AG04450 (cell line): ENCODE measurements around the gene FUZ. TPM values are rescaled to one million over a fixed set of nuclear protein-coding genes. Genes with fewer than 3 reads are reported as not detected.

ENCODE experiments used
- CTCF ChIA-PET: fragments of 300-600, 350-600 bp; formaldehyde crosslinking; extraction: SDS; loops from one replicate; lab custom pipeline; 2022; ENCODE audit warnings: antibody characterized with exemption, inconsistent platforms; lab: Charles Lee
- POLR2A ChIA-PET: fragments of 350-600 bp; formaldehyde crosslinking; extraction: SDS; loops from one replicate; lab custom pipeline; 2021; ENCODE audit warnings: antibody characterized with exemption, inconsistent platforms; lab: Yijun Ruan, JAX
- DNase-seq: peaks from one replicate; pipeline ENCODE4 v3.0.0-alpha.2; 2011; ENCODE audit warnings: low read depth, low spot score
- H3K27ac ChIP-seq: one replicate; pipeline ENCODE4 v1.5.1; 2012; ENCODE audit warnings: low read depth, low read length, control low read depth
- H3K27me3 ChIP-seq: one replicate; pipeline ENCODE4 v1.6.0; 2012; ENCODE audit warnings: low read length; ENCODE audit not compliant: control insufficient read depth, insufficient read depth
- H3K4me3 ChIP-seq: 2 replicates; pipeline ENCODE4 v1.5.1; 2011; ENCODE audit warnings: mild to moderate bottlenecking, low read depth, low read length, control low read depth
- H3K9me3 ChIP-seq: 2 replicates; pipeline ENCODE4 v1.5.1; 2012; ENCODE audit warnings: low read length; ENCODE audit not compliant: control insufficient read depth, insufficient read depth
- polyA plus RNA-seq: library from polyadenylated mRNA; depleted of rRNA; stranded (reverse); fragments of >200 nt; gene quantifications from 2 replicates; pipeline ENCODE4 v1.2.3, GENCODE V29; 2011
- TF ChIP-seq, protein P1 (sequence below): IDR thresholded peaks from 2 replicates; pipeline ENCODE4 v1.5.1; 2011; ENCODE audit warnings: low read depth, low read length, control low read depth, inconsistent platforms

FUZ gene
- polyA plus RNA-seq, 1 experiment = 9.0 TPM

DNA sequence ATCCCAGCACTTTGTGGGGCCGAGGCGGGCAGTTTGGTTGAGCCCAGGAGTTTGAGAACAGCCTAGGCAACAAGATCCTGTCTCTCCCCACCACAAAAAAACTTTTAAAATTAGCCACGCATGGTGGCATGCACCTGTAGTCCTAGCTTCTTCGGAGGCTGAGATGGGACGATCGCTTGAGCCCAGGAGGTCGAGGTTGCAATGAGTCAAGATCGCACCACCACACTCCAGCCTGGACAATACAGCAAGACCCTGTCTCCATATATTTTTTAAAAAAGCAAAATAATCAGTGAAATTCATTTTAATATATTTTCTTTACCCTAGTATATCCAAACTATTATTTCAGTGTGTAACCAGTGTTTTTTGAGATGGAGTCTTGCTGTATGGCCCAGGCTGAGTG lies 38.1 kb downstream of the FUZ start:
- CTCF ChIA-PET = no interaction called here
- Histone ChIP-seq H3K9me3 (no peaks in the 10 kb centered on the region), H3K4me3 (no peak overlapping the region), H3K27me3 (no peaks in the 10 kb centered on the region), H3K27ac (no peak overlapping the region)
- POLR2A ChIA-PET = no interaction called here
- TF ChIP-seq, protein P1, sequence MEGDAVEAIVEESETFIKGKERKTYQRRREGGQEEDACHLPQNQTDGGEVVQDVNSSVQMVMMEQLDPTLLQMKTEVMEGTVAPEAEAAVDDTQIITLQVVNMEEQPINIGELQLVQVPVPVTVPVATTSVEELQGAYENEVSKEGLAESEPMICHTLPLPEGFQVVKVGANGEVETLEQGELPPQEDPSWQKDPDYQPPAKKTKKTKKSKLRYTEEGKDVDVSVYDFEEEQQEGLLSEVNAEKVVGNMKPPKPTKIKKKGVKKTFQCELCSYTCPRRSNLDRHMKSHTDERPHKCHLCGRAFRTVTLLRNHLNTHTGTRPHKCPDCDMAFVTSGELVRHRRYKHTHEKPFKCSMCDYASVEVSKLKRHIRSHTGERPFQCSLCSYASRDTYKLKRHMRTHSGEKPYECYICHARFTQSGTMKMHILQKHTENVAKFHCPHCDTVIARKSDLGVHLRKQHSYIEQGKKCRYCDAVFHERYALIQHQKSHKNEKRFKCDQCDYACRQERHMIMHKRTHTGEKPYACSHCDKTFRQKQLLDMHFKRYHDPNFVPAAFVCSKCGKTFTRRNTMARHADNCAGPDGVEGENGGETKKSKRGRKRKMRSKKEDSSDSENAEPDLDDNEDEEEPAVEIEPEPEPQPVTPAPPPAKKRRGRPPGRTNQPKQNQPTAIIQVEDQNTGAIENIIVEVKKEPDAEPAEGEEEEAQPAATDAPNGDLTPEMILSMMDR = no peak
- no peak for DNase-seq

DNA sequence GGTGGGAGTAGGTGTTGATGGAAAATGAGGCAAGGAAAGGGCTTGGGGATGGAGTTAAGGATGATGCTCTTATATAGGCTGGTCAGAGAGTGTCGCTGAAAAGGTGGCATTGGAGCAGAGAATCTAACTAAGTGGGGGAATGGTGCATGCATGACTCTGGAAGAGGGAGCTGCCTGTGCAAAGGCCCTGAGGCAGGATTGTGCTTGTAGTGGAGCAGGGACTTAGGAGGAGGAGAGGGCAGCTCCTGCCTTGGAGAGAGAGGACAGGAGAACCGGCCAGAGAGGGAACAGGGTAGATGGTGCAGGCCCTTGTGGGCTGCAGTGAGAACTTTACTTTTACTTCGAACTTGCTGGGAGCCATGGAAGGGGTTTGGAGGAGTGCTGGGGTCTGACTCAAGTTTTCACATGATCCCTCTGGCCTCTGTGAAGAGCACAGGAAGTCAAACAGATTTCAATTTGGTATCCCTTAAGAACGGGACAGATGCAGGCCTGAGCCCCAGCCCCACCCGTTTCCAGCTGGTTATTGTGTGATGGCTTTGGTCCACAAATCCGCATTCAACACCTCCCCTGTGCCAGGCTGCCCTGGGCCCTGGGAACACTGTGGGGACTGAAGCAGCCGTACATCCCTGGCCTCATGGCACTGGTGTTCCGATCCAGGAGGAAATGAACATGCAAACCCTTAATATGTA lies 39.3 kb downstream of the FUZ start:
- TF ChIP-seq, protein P1 = no peak
- DNase-seq = no peak
- Histone ChIP-seq H3K9me3 (no peaks in the 10 kb centered on the region), H3K4me3 (no peak overlapping the region), H3K27ac (no peak overlapping the region), H3K27me3 (no peaks in the 10 kb centered on the region)
- ChIA-PET CTCF (no interaction called here), POLR2A (interaction anchor here (0.5 kb wide), 1 partner anchor 54 kb away, joined by 4 read pairs; no protein-coding TSS in a partner anchor)

DNA sequence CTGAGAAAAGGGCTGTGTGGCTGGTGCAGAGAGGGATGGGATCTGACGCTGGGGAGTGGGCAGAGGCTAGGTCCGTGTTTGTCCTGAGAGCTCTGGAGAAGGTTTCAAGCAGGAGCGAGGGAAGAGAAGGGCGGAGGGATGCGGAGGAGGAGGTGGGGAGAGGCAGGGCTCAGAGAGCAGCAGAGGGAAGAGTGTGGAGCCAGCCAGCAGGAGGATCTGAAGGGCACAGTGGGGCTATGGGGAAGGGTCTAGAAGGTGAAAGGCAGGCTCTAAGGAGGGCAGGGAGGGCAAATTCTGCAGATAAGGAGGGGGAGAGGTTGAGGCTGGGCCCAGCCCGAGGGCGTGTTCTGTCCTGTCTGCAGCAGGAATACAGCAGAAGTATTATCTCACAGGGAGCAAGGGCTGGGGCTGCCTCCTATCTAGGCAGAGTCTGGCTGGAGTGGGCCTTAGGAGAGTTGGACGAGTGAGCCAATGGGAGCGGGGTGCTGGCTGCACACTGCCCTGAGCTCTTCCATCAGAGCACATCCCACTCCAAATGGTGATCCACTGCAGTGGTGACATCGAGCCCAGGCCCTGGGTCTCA lies 40.2 kb downstream of the FUZ start:
- TF ChIP-seq, protein P1 = no peak
- CTCF ChIA-PET = no interaction called here
- Histone ChIP-seq H3K4me3 (no peak overlapping the region), H3K9me3 (no peaks in the 10 kb centered on the region), H3K27me3 (no peaks in the 10 kb centered on the region), H3K27ac (no peak overlapping the region)
- POLR2A ChIA-PET = no interaction called here
- no peak for DNase-seq

DNA sequence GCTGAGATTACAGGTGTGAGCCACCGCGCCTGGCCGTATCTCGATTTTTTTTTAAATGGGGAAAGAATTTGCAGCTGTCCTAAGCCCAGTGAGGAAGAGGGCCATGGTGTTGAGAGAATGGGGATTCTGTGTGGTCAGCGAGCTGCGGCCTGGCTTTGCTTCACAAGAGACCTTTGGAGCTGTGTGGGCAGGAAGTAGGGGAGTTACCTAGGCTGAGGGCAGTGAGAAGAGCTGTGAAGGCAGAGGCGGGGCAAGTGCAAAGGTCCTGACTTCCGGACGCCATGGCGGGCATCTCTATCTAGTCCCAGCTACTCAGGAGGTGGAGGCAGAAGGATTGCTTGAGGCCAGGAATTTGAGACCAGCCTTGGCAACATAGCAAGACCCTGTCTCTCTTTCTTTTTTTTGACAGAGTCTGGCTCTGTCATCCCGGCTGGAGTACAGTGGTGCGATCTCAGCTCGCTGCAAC lies 41.4 kb downstream of the FUZ start:
- Histone ChIP-seq H3K4me3 (no peak overlapping the region), H3K27ac (no peak overlapping the region), H3K9me3 (no peaks in the 10 kb centered on the region), H3K27me3 (no peaks in the 10 kb centered on the region)
- ChIA-PET POLR2A (no interaction called here), CTCF (interaction anchor here (1.2 kb wide), 1 partner anchor 54 kb away, joined by 8 read pairs; no protein-coding TSS in a partner anchor)
- no peak for DNase-seq
- TF ChIP-seq, protein P1 = no peak

DNA sequence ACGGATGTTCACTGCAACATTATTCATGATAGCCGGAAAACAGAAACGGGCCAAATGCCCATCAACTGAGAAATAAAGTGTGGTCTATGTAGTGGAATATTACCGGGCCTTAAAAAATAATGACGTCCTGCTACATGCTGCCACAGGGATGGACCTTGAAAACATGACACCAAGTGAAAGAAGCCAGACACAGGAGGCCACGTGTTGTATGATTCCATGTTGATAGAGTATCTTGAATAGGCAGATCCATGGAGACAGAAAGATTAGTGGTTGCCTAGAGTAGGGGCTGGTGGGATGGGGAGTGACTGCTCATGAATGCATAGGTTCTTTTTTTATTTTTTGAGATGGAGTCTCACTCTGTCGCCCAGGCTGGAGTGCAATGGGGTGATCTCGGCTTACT lies 42.6 kb downstream of the FUZ start:
- POLR2A ChIA-PET = no interaction called here
- TF ChIP-seq, protein P1 = no peak
- CTCF ChIA-PET = no interaction called here
- no peak overlapping the region for H3K27ac ChIP-seq
- H3K27me3 ChIP-seq = no peaks in the 10 kb centered on the region
- H3K9me3 ChIP-seq = no peaks in the 10 kb centered on the region
- H3K4me3 ChIP-seq = no peak overlapping the region
- DNase-seq = no peak
